Cardiac septum (tissue), 1 donor: Measurements from ENCODE around the gene SCML1. TPM values are rescaled to one million over a fixed set of nuclear protein-coding genes. Genes with fewer than 3 reads are reported as not detected.

Source experiments
- DNase-seq: peaks from one replicate; pipeline ENCODE4 v3.0.0-alpha.2; 2020; ENCODE audit warnings: low spot score
- intact Hi-C: fragments of 100-400 bp; cut with DNase I; formaldehyde crosslinking; loops from one replicate; pipeline ENCODE4 v1.14.0; 2022
- total RNA-seq: library from RNA; stranded (reverse); fragmentation: NEBNext Ultra II Directional; extraction: Animal tissue kit (Norgen Biotek cat#: 25700); gene quantifications from one replicate; pipeline ENCODE4 v1.2.1, GENCODE V29; 2021
- donor health status: DM: no; HTN: no; CAD: no.

SCML1 gene
- total RNA-seq, 1 donor from 2014 or later: 8.2 TPM

- DNase-seq: no peak
- intact Hi-C loops: no loop called here
These were observed 857 bp downstream of the SCML1 start for GRCh38 chrX:17737986-17738713.

DNA sequence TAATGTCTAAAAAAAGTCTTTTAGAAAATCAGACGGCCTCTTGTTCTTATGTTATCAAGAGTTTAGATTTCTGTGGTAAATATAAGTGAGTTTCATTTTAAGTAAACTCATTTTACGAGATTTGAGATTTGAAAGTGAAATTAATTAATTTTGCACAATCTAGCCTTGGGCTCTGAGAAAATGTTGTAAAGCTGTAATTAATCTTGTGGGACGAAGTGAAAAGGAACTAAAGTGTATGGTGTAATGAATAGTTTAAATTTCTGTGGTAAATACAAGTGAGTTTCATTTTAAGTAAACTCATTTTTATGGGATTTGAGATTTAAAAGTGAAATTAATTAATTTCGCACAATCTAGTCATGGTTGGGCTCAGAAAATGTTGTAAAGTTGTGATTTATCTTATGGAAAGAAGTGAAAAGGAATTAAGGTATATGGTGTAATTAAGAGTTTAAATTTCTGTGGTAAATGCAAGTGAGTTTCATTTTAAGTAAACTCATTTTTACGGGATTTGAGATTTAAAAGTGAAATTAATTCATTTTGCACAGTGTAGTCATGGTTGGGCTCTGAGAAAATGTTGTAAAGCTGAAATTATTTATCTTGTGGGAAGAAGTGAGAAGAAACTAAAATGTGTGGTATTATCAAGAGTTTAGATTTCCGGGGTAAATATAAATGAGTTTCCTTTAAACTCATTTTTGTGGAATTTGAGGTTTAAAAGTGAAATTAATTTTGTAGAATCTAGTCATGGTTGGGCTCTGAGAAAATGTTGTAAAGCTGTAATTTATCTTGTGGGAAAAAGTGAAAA lies 1.6 kb downstream of the SCML1 start:
- DNase-seq: no peak
- intact Hi-C loops: no loop called here

GRCh38 chrX:17740137-17741122 lies 3.1 kb downstream of the SCML1 start:
- no peak for DNase-seq
- intact Hi-C loops: no loop called here

DNA sequence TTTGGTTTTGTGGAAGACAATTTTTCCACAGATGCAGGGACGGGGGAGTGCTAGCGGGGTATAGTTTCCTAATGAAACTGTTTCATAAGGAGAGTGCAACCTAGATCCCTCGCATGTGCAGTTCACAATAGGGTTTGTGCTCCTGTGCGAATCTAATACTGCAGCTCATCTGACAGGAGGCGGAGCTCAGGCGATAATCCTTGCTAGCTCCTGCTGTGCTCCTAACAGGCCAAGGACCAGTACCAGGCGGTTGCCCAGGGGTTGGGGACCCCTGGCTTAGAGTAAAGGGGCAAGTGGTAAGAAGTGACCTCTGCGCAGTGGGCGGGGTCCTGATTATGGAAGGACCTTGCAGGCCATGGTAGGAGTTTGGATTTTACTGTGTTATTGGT lies 3.8 kb downstream of the SCML1 start:
- intact Hi-C loops: no loop called here
- no peak for DNase-seq

DNA sequence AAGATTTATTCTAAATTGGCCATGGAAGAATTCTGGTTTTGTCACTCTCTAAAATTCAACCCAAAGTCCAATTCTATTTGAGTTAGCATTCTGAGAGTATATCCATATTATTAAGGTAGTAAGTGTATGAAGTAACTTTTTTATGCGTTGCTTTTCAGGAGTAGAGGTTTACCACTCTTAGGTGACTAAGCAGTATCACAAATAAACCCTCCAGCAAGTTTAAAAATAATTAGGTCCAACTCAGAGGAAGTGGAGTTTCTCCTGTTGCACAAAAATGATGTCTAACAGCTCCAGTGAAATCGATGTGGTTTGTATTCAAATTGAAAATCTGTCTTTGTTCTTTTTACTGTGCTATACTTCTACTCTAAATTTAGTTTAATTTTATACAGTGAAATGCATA lies 6.6 kb downstream of the SCML1 start:
- no peak for DNase-seq
- intact Hi-C loops: no loop called here

DNA sequence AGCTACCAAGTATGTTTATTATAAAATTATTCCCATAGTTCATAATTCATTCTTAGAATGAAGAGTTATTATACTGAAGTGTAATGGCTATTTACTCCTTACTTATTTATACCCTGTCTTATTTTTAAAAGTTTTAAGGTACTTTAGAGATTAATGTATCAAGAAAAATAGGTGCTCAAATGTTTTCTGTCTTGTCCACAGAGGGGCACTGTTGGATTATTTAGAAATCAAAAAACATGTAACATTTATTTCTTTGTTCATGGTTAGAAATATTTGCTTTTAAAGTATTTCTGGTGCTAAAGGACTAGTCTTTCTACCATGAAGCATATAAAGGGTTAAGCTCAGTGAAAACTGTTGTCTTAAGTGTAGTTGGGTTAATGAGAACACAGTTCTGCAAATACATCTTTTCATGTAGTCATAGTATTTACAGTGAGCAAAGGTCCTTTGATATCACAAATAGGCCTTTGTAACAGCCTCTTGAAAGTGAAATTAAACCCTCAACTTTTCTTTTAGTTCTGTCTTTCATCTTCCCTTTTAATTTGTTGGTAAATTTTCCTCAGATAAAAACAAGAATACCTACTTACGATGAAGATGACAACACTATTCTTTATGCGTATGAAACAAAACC lies 7.7 kb downstream of the SCML1 start:
- DNase-seq: no peak
- intact Hi-C loops: no loop called here

- intact Hi-C loops: no loop called here
- no peak for DNase-seq
These were observed 10.4 kb downstream of the SCML1 start for GRCh38 chrX:17747692-17748091.

GRCh38 chrX:17748684-17749083 lies 11.4 kb downstream of the SCML1 start:
- intact Hi-C loops: no loop called here

GRCh38 chrX:17750436-17750835 lies 13.1 kb downstream of the SCML1 start:
- no peak for DNase-seq
- intact Hi-C loops: no loop called here

More at GRCh38 chrX:17748684-17749083, 11.4 kb downstream of the SCML1 start:
- no peak for DNase-seq

DNA sequence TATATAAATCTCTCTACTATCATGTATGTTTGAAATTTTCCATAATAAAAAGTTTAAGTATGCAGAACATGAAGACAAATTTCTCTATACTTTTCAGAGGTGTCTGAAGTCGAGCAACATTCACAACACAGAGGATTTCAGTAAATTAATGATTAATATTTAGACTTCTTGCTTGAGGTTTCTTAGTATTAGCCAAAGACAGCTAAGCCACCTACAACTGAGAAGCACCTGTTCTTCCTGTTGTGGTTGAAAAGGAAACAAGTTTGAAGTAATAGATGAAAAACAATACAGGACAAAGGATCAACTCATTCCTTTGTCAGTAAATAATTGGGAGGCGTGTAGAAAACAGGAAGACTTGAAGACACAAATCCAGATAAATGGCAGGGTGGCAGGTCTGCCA lies 21.1 kb downstream of the SCML1 start:
- intact Hi-C loops: no loop called here
- no peak for DNase-seq

DNA sequence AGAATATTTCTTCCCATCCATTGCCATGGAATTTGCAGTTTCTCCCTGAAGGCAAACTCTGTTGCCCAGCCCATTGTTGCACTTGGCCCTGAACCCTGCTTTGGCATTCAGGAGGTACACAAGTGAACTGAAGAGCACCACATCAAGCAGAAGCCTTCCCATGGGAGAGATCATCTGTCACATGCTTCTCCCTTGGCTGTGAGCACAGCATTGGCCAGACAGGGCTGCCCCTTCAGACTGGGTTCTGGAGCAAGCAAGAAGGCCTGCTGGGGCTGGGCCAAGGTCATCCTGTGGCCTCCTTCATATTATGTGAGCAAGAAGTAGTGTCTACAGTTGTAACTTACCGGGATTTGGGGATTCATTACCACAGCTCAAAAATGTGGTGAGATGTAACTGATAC lies 22.7 kb downstream of the SCML1 start:
- intact Hi-C loops: no loop called here
- no peak for DNase-seq

GRCh38 chrX:17767734-17768133 lies 30.4 kb downstream of the SCML1 start:
- no peak for DNase-seq
- intact Hi-C loops: no loop called here

- intact Hi-C loops: no loop called here
- DNase-seq: no peak
These were observed 31.7 kb downstream of the SCML1 start for GRCh38 chrX:17768997-17769396.

GRCh38 chrX:17769701-17770269 lies 32.5 kb downstream of the SCML1 start:
- DNase-seq: no peak
- intact Hi-C loops: no loop called here

DNA sequence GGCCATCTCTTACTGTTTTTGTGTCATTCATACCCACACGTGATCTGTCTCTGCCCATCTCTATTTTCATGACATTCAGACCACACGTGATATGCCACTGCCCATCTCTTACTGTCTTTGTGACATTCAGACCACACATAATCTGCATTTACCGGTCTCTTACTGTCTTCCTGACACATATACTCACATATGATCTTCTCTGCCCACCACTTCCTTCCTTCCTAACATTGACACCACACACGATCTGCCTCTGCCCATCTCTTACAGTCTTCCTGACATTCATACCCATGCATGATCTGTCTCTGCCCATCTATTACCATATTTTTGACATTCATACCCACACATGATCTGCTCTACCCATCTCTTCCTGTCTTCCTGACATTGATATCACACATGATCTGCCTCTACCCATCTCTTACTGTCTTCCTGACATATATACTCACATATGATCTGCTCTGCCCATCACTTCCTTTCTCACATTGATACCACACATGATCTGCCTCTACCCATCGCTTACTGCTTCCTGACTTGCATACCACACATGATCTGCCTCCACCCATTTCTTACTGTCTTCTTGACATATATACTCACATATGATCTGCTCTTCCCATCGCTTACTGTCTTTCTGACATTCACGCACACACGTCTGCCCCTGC lies 36.1 kb downstream of the SCML1 start:
- DNase-seq: no peak
- intact Hi-C loops: no loop called here

- intact Hi-C loops: no loop called here
- no peak for DNase-seq
These were observed 36.8 kb downstream of the SCML1 start for GRCh38 chrX:17774053-17774452.

GRCh38 chrX:17778997-17779396 lies 41.7 kb downstream of the SCML1 start:
- DNase-seq: no peak
- intact Hi-C loops: no loop called here

- DNase-seq: no peak
- intact Hi-C loops: no loop called here
These were observed 42.1 kb downstream of the SCML1 start for GRCh38 chrX:17779434-17779833.
